NCI-H1105 treated with DMSO at 0.1 percent for 48 hours (cell line): Measurements from ENCODE around the gene KLHL12.
A peak's percentile ranks its signal among the peaks of the same experiment; 100 is the strongest.
"Not testable (repeated sequence)": the region's sequence is repeated elsewhere in the genome, so short reads cannot be mapped to it uniquely, and the experiment has no call there.

Experiments
- DNase-seq: peaks from one replicate; lab custom pipeline; 2025; lab: John Stamatoyannopoulos, UW

The KLHL12 gene

GRCh38 chr1:202951437-202951836, 24.4 kb upstream of the KLHL12 start:
- no peak for DNase-seq

- DNase-seq = no peak
Observed at GRCh38 chr1:202945483-202945882, 18.4 kb upstream of the KLHL12 start.

- no peak for DNase-seq
Observed at GRCh38 chr1:202944438-202944921, 17.4 kb upstream of the KLHL12 start.

GRCh38 chr1:202942426-202942825, 15.4 kb upstream of the KLHL12 start:
- DNase-seq = no peak

GRCh38 chr1:202941372-202941771, 14.3 kb upstream of the KLHL12 start:
- DNase-seq = no peak

GRCh38 chr1:202940561-202940960, 13.5 kb upstream of the KLHL12 start:
- DNase-seq = no peak

GRCh38 chr1:202938287-202938925, 11.4 kb upstream of the KLHL12 start:
- no peak for DNase-seq

- DNase-seq = not testable (repeated sequence)
Observed at GRCh38 chr1:202936409-202936808, 9.4 kb upstream of the KLHL12 start.

- no peak for DNase-seq
Observed at GRCh38 chr1:202935844-202936243, 8.8 kb upstream of the KLHL12 start.

- no peak for DNase-seq
Observed at GRCh38 chr1:202934755-202935154, 7.7 kb upstream of the KLHL12 start.

GRCh38 chr1:202932476-202932875, 5.4 kb upstream of the KLHL12 start:
- DNase-seq = no peak

GRCh38 chr1:202923533-202923932, 3.5 kb downstream of the KLHL12 start:
- no peak for DNase-seq

- no peak for DNase-seq
Observed at GRCh38 chr1:202919615-202920014, 7.4 kb downstream of the KLHL12 start.

- DNase-seq = no peak
Observed at GRCh38 chr1:202915146-202915545, 11.9 kb downstream of the KLHL12 start.

GRCh38 chr1:202912476-202912875, 14.6 kb downstream of the KLHL12 start:
- not testable (repeated sequence) for DNase-seq

- DNase-seq = no peak
Observed at GRCh38 chr1:202909494-202909893, 17.5 kb downstream of the KLHL12 start.

- no peak for DNase-seq
Observed at GRCh38 chr1:202908998-202909397, 18.0 kb downstream of the KLHL12 start.

GRCh38 chr1:202905331-202905730, 21.7 kb downstream of the KLHL12 start:
- DNase-seq = no peak

GRCh38 chr1:202903808-202904207, 23.2 kb downstream of the KLHL12 start:
- DNase-seq = not testable (repeated sequence)

- DNase-seq = no peak
Observed at GRCh38 chr1:202901555-202901954, 25.5 kb downstream of the KLHL12 start.

- no peak for DNase-seq
Observed at GRCh38 chr1:202892501-202892900, 34.5 kb downstream of the KLHL12 start.

GRCh38 chr1:202890392-202890791, 36.6 kb downstream of the KLHL12 start:
- DNase-seq = no peak

- peak; percentile 98 for DNase-seq
Observed at GRCh38 chr1:202888531-202889360, 38.3 kb downstream of the KLHL12 start, which contains the start of gene RABIF. Gene RABIF (minus strand): TSS chr1:202889149. CDS start chr1:202889098, 51 bp downstream.
